ENCODE results near the gene LTBP1.

GRCh38 chr2:33250417-33251029, 303.8 kb downstream of the LTBP1 start:
- no peak for TF ChIP-seq SP1 (IDR thresholded peaks at IDR 0.05)
- TF ChIP-seq TAF1 (conservative IDR thresholded peaks at IDR 0.05): no peak
- TF ChIP-seq CTCF (IDR thresholded peaks at IDR 0.05; ENCODE audit: low read depth, low read length, missing input control): no peak
- TF ChIP-seq, protein P1, sequence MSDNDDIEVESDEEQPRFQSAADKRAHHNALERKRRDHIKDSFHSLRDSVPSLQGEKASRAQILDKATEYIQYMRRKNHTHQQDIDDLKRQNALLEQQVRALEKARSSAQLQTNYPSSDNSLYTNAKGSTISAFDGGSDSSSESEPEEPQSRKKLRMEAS (IDR thresholded peaks at IDR 0.05): no peak
- no peak for TF ChIP-seq JUND (IDR thresholded peaks at IDR 0.05)
- no peak for TF ChIP-seq RAD21 (IDR thresholded peaks at IDR 0.05)
- TF ChIP-seq HNF4G (IDR thresholded peaks at IDR 0.05): no peak
- no peak for TF ChIP-seq HNF4A (conservative IDR thresholded peaks at IDR 0.05)
- no peak for TF ChIP-seq GABPA (IDR thresholded peaks at IDR 0.05 in 1 of 2, conservative IDR thresholded peaks at IDR 0.05 in 1 of 2)
- TF ChIP-seq, protein P2, sequence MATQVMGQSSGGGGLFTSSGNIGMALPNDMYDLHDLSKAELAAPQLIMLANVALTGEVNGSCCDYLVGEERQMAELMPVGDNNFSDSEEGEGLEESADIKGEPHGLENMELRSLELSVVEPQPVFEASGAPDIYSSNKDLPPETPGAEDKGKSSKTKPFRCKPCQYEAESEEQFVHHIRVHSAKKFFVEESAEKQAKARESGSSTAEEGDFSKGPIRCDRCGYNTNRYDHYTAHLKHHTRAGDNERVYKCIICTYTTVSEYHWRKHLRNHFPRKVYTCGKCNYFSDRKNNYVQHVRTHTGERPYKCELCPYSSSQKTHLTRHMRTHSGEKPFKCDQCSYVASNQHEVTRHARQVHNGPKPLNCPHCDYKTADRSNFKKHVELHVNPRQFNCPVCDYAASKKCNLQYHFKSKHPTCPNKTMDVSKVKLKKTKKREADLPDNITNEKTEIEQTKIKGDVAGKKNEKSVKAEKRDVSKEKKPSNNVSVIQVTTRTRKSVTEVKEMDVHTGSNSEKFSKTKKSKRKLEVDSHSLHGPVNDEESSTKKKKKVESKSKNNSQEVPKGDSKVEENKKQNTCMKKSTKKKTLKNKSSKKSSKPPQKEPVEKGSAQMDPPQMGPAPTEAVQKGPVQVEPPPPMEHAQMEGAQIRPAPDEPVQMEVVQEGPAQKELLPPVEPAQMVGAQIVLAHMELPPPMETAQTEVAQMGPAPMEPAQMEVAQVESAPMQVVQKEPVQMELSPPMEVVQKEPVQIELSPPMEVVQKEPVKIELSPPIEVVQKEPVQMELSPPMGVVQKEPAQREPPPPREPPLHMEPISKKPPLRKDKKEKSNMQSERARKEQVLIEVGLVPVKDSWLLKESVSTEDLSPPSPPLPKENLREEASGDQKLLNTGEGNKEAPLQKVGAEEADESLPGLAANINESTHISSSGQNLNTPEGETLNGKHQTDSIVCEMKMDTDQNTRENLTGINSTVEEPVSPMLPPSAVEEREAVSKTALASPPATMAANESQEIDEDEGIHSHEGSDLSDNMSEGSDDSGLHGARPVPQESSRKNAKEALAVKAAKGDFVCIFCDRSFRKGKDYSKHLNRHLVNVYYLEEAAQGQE (IDR thresholded peaks at IDR 0.05): no peak
- TF ChIP-seq EGR1 (IDR thresholded peaks at IDR 0.05; ENCODE audit: low read depth in 2 of 2): no peak
- TF ChIP-seq YY1 (IDR thresholded peaks at IDR 0.05): no peak

All from liver (tissue), 3 donors.